ENCODE results near the gene COLEC11. TPM values are rescaled to one million over a fixed set of nuclear protein-coding genes. Genes with fewer than 3 reads are reported as not detected.

COLEC11 gene
- total and polyA plus RNA-seq, 10 of the 15 experiments (the other 5 are each of a cell fraction or from before 2014, with no cell fraction given) = 0.08 to 0.74 (median 0.14) TPM; not detected in 4

GRCh38 chr2:3666613-3666975 is 71.7 kb downstream of the COLEC11 start:
- POLR2A ChIA-PET = no interaction called here
- no TSS peak for BruUV-seq (replicated peaks)
- ATAC-seq (no peak), DNase-seq (ENCODE audit: low read depth, low spot score) (no peak), FAIRE-seq (no peak)
- CTCF ChIA-PET = interaction anchor here (0.7 kb wide), 1 partner anchor 15 kb away, joined by 3 read pairs; no protein-coding TSS in a partner anchor
- Histone ChIP-seq H4K20me1 (ENCODE audit: control insufficient read depth, insufficient read depth) (no peaks in the 10 kb centered on the region), H3K27me3 (replicated peaks in 1 of 2; ENCODE audit: control insufficient read depth in 2 of 2, insufficient read depth in 2 of 2, low read length in 1 of 2) (no peaks in the 10 kb centered on the region), H3K79me2 (ENCODE audit: control insufficient read depth, insufficient read depth, low read length) (no peaks in the 10 kb centered on the region), H2AFZ (ENCODE audit: control insufficient read depth, low read depth, low read length) (no peak overlapping the region), H3K9ac (ENCODE audit: control insufficient read depth, insufficient read depth, low read length) (no peak overlapping the region), H3K4me1 (ENCODE audit: control insufficient read depth, insufficient read depth, low read length) (peaks cover 6% of the 10 kb centered on the region), H3K36me3 (ENCODE audit: control insufficient read depth in 2 of 2, insufficient read depth in 2 of 2, low read length in 1 of 2) (no peaks in the 10 kb centered on the region), H3K4me2 (ENCODE audit: control insufficient read depth, insufficient read depth) (no peak overlapping the region), H3K9me3 (replicated peaks; ENCODE audit: control insufficient read depth, insufficient read depth, low read length) (no peaks in the 10 kb centered on the region), H3K27ac (ENCODE audit: control insufficient read depth, insufficient read depth) (no peak overlapping the region), H3K4me3 (no peak overlapping the region)
- TF ChIP-seq SUPT20H (IDR thresholded peaks at IDR 0.05; ENCODE audit: borderline replicate concordance, control insufficient read depth, low read depth, low read length) = no peak
- TF ChIP-seq E2F4 (IDR thresholded peaks at IDR 0.05; ENCODE audit: low read depth, low read length) = no peak
- no peak for TF ChIP-seq MEF2A (IDR thresholded peaks at IDR 0.05; ENCODE audit: insufficient read depth, low read depth, low read length)
- TF ChIP-seq JUNB (IDR thresholded peaks at IDR 0.05) = no peak
- no peak for TF ChIP-seq NR2C1 (IDR thresholded peaks at IDR 0.05)
- TF ChIP-seq EZH2 (IDR thresholded peaks at IDR 0.05; ENCODE audit: borderline replicate concordance, control insufficient read depth, low read depth, low read length) = no peak
- TF ChIP-seq RFX5 (IDR thresholded peaks at IDR 0.05; ENCODE audit: low read depth, low read length) = no peak
- no peak for TF ChIP-seq TARDBP (IDR thresholded peaks at IDR 0.05; ENCODE audit: borderline replicate concordance)
- no peak for TF ChIP-seq POLR2A (IDR thresholded peaks at IDR 0.05; ENCODE audit: low read depth, low read length)
- no peak for TF ChIP-seq BACH1 (IDR thresholded peaks at IDR 0.05; ENCODE audit: borderline replicate concordance)
- no peak for TF ChIP-seq ZNF24 (IDR thresholded peaks at IDR 0.05)
- no peak for TF ChIP-seq ZSCAN29 (IDR thresholded peaks at IDR 0.05)
- TF ChIP-seq, protein P1, sequence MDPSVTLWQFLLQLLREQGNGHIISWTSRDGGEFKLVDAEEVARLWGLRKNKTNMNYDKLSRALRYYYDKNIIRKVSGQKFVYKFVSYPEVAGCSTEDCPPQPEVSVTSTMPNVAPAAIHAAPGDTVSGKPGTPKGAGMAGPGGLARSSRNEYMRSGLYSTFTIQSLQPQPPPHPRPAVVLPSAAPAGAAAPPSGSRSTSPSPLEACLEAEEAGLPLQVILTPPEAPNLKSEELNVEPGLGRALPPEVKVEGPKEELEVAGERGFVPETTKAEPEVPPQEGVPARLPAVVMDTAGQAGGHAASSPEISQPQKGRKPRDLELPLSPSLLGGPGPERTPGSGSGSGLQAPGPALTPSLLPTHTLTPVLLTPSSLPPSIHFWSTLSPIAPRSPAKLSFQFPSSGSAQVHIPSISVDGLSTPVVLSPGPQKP (IDR thresholded peaks at IDR 0.05; ENCODE audit: low read depth, low read length) = no peak
- no peak for TF ChIP-seq JUND (IDR thresholded peaks at IDR 0.05; ENCODE audit: low read depth, low read length)
- TF ChIP-seq, protein P2, sequence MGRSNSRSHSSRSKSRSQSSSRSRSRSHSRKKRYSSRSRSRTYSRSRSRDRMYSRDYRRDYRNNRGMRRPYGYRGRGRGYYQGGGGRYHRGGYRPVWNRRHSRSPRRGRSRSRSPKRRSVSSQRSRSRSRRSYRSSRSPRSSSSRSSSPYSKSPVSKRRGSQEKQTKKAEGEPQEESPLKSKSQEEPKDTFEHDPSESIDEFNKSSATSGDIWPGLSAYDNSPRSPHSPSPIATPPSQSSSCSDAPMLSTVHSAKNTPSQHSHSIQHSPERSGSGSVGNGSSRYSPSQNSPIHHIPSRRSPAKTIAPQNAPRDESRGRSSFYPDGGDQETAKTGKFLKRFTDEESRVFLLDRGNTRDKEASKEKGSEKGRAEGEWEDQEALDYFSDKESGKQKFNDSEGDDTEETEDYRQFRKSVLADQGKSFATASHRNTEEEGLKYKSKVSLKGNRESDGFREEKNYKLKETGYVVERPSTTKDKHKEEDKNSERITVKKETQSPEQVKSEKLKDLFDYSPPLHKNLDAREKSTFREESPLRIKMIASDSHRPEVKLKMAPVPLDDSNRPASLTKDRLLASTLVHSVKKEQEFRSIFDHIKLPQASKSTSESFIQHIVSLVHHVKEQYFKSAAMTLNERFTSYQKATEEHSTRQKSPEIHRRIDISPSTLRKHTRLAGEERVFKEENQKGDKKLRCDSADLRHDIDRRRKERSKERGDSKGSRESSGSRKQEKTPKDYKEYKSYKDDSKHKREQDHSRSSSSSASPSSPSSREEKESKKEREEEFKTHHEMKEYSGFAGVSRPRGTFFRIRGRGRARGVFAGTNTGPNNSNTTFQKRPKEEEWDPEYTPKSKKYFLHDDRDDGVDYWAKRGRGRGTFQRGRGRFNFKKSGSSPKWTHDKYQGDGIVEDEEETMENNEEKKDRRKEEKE (IDR thresholded peaks at IDR 0.05) = no peak
- TF ChIP-seq MXI1 (IDR thresholded peaks at IDR 0.05; ENCODE audit: low read depth, low read length) = no peak
- 96% methylated on average over 18 of the region's 18 CpGs for WGBS (ENCODE audit: insufficient coverage, insufficient replicate concordance, low lambda C conversion rate, missing lambda C conversion rate)
- SMC1A ChIA-PET (ENCODE audit: uncharacterized antibody, unreplicated experiment) = interaction anchor here (1.5 kb wide), 1 partner anchor 15 kb away, joined by 5 read pairs; no protein-coding TSS in a partner anchor
- in situ Hi-C loops (cut with MboI) (no loop called here), intact Hi-C loops (cut with micrococcal nuclease; ENCODE audit: unreplicated experiment) (no loop called here)
- RAD21 ChIA-PET (ENCODE audit: unreplicated experiment) = no interaction called here

Data from GM12878 (cell line).